HepG2 (cell line): ENCODE measurements around the gene CCDC154. TPM values are rescaled to one million over a fixed set of nuclear protein-coding genes. Genes with fewer than 3 reads are reported as not detected.

Source experiments
- ATAC-seq: fragments of 200-7000 bp; cut with Tn5 transposase; 3 replicates; pipeline ENCODE4 v1.9.1; 2020; ENCODE audit warnings: mild to moderate bottlenecking, moderate library complexity
- BruUV-seq: library from RNA; stranded (reverse); fragments of 400-500 nt; replicated peaks from 2 replicates; lab custom pipeline; 2021; lab: Mats Ljungman, UMichigan
- CTCF ChIA-PET: fragments of 300-600 bp; formaldehyde crosslinking; extraction: SDS; loops from one replicate; lab custom pipeline; 2021; ENCODE audit warnings: low total read pairs, inconsistent platforms, low intra/inter-chr PET ratio; lab: Yijun Ruan, JAX
- POLR2A ChIA-PET: fragments of 350-600 bp; sonication (Branson Sonifier 250); formaldehyde crosslinking; loops from one replicate; lab custom pipeline; 2020; ENCODE audit warnings: antibody characterized with exemption, inconsistent platforms; lab: Yijun Ruan, JAX
- DNase-seq: peaks from one replicate; pipeline ENCODE4 v3.0.0-alpha.2; 2015; ENCODE audit warnings: low spot score
- FAIRE-seq: peaks from 3 replicates; lab custom pipeline; 2011; peaks lifted over from hg19 to GRCh38; lab: Jason Lieb, UNC
- H2AFZ ChIP-seq: one replicate; pipeline ENCODE4 v1.6.1; 2011; ENCODE audit warnings: low read length, inconsistent platforms
- H3K27ac ChIP-seq: fragments of 300-600 bp; 3 replicates; pipeline ENCODE4 v1.8.0; 2011; ENCODE audit warnings: mixed run types, mild to moderate bottlenecking, mixed read lengths, low read length, inconsistent platforms; ENCODE audit not compliant: insufficient read depth; ENCODE audit errors: extremely low read length
- H3K27me3 ChIP-seq, 2 experiments: fragments of 200-600 bp in 1 of 2; 2 replicates in 1 of 2; 3 replicates in 1 of 2; pipeline versions ENCODE4 v1.6.0 to v1.8.0; 2011; ENCODE audit warnings: low read length in 2 of 2, mild to moderate bottlenecking in 2 of 2, moderate library complexity in 2 of 2, inconsistent platforms in 1 of 2; ENCODE audit not compliant: insufficient read depth in 2 of 2, control insufficient read depth in 1 of 2
- H3K36me3 ChIP-seq, 2 experiments: fragments of 200-600 bp in 1 of 2; replicated peaks in 1 of 2; 2 replicates in 1 of 2; 3 replicates in 1 of 2; pipeline versions ENCODE4 v1.5.1 to v1.8.0; 2011; ENCODE audit warnings: low read length in 2 of 2, inconsistent platforms in 1 of 2; ENCODE audit not compliant: insufficient read depth in 2 of 2, control insufficient read depth in 1 of 2
- H3K4me1 ChIP-seq: 2 replicates; pipeline ENCODE4 v1.5.1; 2012; ENCODE audit warnings: low read length, inconsistent platforms; ENCODE audit not compliant: insufficient read depth
- H3K4me2 ChIP-seq: 2 replicates; pipeline ENCODE4 v1.6.0; 2011; ENCODE audit warnings: low read depth, low read length, inconsistent platforms
- H3K4me3 ChIP-seq, 3 experiments: fragments of 200-600 bp in 1 of 3; sonication (generic), shearing (Covaris generic) in 1 of 3; replicated peaks in 1 of 3; 2 replicates each; pipeline ENCODE4 v1.5.1; 2011 to 2016; ENCODE audit warnings: low read length in 3 of 3, inconsistent platforms in 2 of 3, low read depth in 2 of 3, mild to moderate bottlenecking in 2 of 3, control low read depth in 1 of 3, mixed read lengths in 1 of 3; ENCODE audit not compliant: insufficient read depth in 1 of 3
- H3K79me2 ChIP-seq: one replicate; pipeline ENCODE4 v1.6.1; 2011; ENCODE audit warnings: low read length, inconsistent platforms; ENCODE audit not compliant: insufficient read depth
- H3K9ac ChIP-seq: 2 replicates; pipeline ENCODE4 v1.6.0; 2011; ENCODE audit warnings: mild to moderate bottlenecking, low read depth, low read length, inconsistent platforms; ENCODE audit not compliant: insufficient read depth
- H3K9me3 ChIP-seq: 2 replicates; pipeline ENCODE4 v1.5.1; 2012; ENCODE audit warnings: mild to moderate bottlenecking, low read length
- H4K20me1 ChIP-seq: 2 replicates; pipeline ENCODE4 v1.6.0; 2011; ENCODE audit warnings: inconsistent platforms, mild to moderate bottlenecking, low read length, moderate library complexity; ENCODE audit not compliant: insufficient read depth
- FOSL1 ChIP-seq: sonication (generic); formaldehyde crosslinking; IDR thresholded peaks from 2 replicates; pipeline ENCODE4 v1.9.0; 2021; ENCODE audit warnings: missing genetic modification reagents, borderline replicate concordance
- FOXA1 ChIP-seq, 2 experiments: fragments of 450-650 bp in 1 of 2; sonication (generic) in 1 of 2; formaldehyde crosslinking in 1 of 2; IDR thresholded peaks; 2 replicates each; pipeline versions ENCODE4 v1.4.0 to v1.6.1; 2016 to 2020; ENCODE audit warnings: missing genetic modification reagents in 1 of 2
- FOXK2 ChIP-seq: fragments of 450-650 bp; IDR thresholded peaks from 2 replicates; pipeline ENCODE4 v1.6.1; 2016
- SNAPC2 ChIP-seq: sonication (generic); formaldehyde crosslinking; IDR thresholded peaks from 2 replicates; pipeline ENCODE4 v1.8.1; 2022; ENCODE audit warnings: mild to moderate bottlenecking, missing genetic modification reagents
- ZNF234 ChIP-seq: sonication (generic); formaldehyde crosslinking; conservative IDR thresholded peaks from 2 replicates; pipeline ENCODE4 v1.5.1; 2020; ENCODE audit warnings: mild to moderate bottlenecking, missing genetic modification reagents
- ZNF335 ChIP-seq: sonication (generic); formaldehyde crosslinking; IDR thresholded peaks from 2 replicates; pipeline ENCODE4 v1.4.0; 2020; ENCODE audit warnings: missing genetic modification reagents
- ZNF557 ChIP-seq: sonication (generic); formaldehyde crosslinking; IDR thresholded peaks from 2 replicates; pipeline ENCODE4 v1.4.0; 2020; ENCODE audit warnings: missing genetic modification reagents
- ZNF598 ChIP-seq: sonication (generic); formaldehyde crosslinking; IDR thresholded peaks from 2 replicates; pipeline ENCODE4 v1.5.1; 2020; ENCODE audit warnings: mild to moderate bottlenecking, missing genetic modification reagents, borderline replicate concordance
- ZSCAN22 ChIP-seq: sonication (generic); formaldehyde crosslinking; IDR thresholded peaks from 2 replicates; pipeline ENCODE4 v1.4.0; 2020; ENCODE audit warnings: mild to moderate bottlenecking, missing genetic modification reagents
- WGBS: methylation state at CpG from one replicate; pipeline ENCODE4 v1.1.6; 2017; ENCODE audit warnings: low lambda C conversion rate; 5-methylcytosine and 5-hydroxymethylcytosine counted together
- in situ Hi-C: cut with HindIII; loops from 2 replicates; pipeline ENCODE4 v1.10.0; 2017; ENCODE audit warnings: low pct_unique_long_range_greater_than_20kb; ENCODE audit not compliant: extremely low pct_ligation_motif_present
- intact Hi-C: fragments of 100-400 bp; cut with micrococcal nuclease; formaldehyde crosslinking; loops from one replicate; pipeline ENCODE4 v1.10.0; 2022; ENCODE audit not compliant: unreplicated experiment
- polyA plus RNA-seq, 8 experiments: library from polyadenylated mRNA; depleted of rRNA in 3 of 8; stranded (reverse) in 7 of 8; unstranded in 1 of 8; fragments of >200 nt; fragmentation: Illumina TruSeq in 4 of 8; extraction: Trizol in 4 of 8; gene quantifications; 2 replicates each; pipeline versions ENCODE4 v1.2.1 to v1.2.3, GENCODE V29; 2011 to 2016; ENCODE audit warnings: low read depth in 4 of 8, missing spikeins in 1 of 8, mixed read lengths in 1 of 8; ENCODE audit not compliant: insufficient read depth in 1 of 8
- total RNA-seq, 5 experiments: library from RNA; depleted of rRNA; stranded (reverse); fragments of >200 nt; fragmentation: Illumina TruSeq; extraction: Trizol; gene quantifications; 2 replicates each; pipeline ENCODE4 v1.2.3, GENCODE V29; 2016; ENCODE audit warnings: low read depth in 1 of 5
- TF ChIP-seq, protein P1 (sequence below): sonication (generic); formaldehyde crosslinking; IDR thresholded peaks from 2 replicates; pipeline ENCODE4 v1.9.0; 2021; ENCODE audit warnings: missing genetic modification reagents, borderline replicate concordance
- TF ChIP-seq, protein P2 (sequence below): sonication (generic); formaldehyde crosslinking; IDR thresholded peaks from 2 replicates; pipeline ENCODE4 v1.8.0; 2022; ENCODE audit warnings: mild to moderate bottlenecking, missing genetic modification reagents, moderate library complexity
- TF ChIP-seq, protein P3 (sequence below): sonication (generic); formaldehyde crosslinking; IDR thresholded peaks from 2 replicates; pipeline ENCODE4 v1.5.0; 2020; ENCODE audit warnings: mild to moderate bottlenecking, missing genetic modification reagents, borderline replicate concordance
- TF ChIP-seq, protein P4 (sequence below): IDR thresholded peaks from 2 replicates; pipeline ENCODE4 v1.6.1; 2016; ENCODE audit warnings: low read depth, borderline replicate concordance
- TF ChIP-seq, protein P5 (sequence below): sonication (generic); formaldehyde crosslinking; IDR thresholded peaks from 2 replicates; pipeline ENCODE4 v1.4.0; 2020; ENCODE audit warnings: missing genetic modification reagents

The CCDC154 gene
- total and polyA plus RNA-seq, 2 of the 13 experiments (the other 11 are each of a cell fraction or from before 2014, with no cell fraction given): 0.92 to 1.5 TPM

DNA sequence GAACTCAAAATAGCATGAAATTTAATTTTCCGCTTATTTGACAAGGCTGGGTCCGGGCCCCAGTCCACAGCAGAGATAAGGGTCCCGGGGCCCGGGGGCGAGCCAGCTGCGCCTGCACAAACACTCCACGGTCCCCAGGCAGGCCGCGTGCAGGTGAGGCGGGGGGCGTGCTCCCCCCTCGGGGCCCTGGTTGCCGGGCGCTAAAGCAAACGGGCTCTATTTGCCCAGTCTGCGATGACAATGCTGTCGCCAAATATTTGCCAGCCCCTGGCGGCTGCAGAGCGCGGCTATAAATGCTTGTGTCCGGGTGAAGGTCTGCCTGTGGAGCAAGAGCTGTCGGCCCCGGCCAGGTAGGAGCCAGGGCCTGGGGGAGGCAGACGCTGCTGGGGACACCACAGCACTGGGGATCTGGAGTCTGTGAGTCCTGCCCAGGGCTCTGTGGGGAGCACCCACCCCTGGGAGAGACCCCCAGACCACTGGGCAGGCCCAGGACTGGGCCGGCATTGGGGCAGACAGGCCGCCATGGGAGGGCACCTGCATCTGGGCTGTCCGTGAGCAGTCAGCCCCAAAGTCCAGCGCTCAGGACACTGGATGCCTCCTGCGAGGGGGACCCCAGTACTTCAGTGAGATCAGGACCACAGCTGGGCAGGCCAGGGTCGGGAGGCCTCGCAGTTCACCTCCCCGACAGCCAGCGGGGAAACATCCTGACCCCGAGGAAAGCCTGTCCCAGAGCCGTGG, 13.4 kb downstream of the CCDC154 start, which contains the start of gene PERCC1:
TSS of gene PERCC1 (plus strand) at position 320 of the 738 bp plus-strand sequence. CDS start 1,516 bp downstream, outside the sequence.
- Histone ChIP-seq H3K9ac (peak within 1 kb of the TSS; percentile 61), H3K27me3 (peaks cover 10 to 41% of the 10 kb centered on the region in 2 experiments), H3K36me3 (no peaks in the 10 kb centered on the region), H2AFZ (no peak within 1 kb of the TSS), H3K79me2 (no peaks in the 10 kb centered on the region), H4K20me1 (no peaks in the 10 kb centered on the region), H3K4me2 (peak within 1 kb of the TSS; percentile 95), H3K4me3 (peak within 1 kb of the TSS; percentile 45 to 72 (median 48)), H3K27ac (no peak within 1 kb of the TSS), H3K4me1 (peaks cover 55% of the 10 kb centered on the region), H3K9me3 (no peaks in the 10 kb centered on the region)
- CTCF ChIA-PET: no interaction called here
- in situ Hi-C loops: no loop called here
- POLR2A ChIA-PET: interaction anchor here (1.7 to 3.1 kb wide), 2 partner anchors 10 kb away, joined by 6 to 47 read pairs; partner anchors contain the start of gene UQCC4
- ATAC-seq: peak; percentile 79
- BruUV-seq: no TSS peak
- peak; percentile 87 for DNase-seq
- intact Hi-C loops: loop anchor here (2.0 kb wide), 1 partner anchor 44 kb away; the partner anchor contains the start of gene CLCN7
- peak; percentile 77 for FAIRE-seq
- 0% methylated on average over 6 of the region's 35 CpGs for WGBS
- TF ChIP-seq ZNF598 (CRISPR knock-in tag): no peak
- 0 out of 2 replicates have a peak, but pooled peaks have one; percentile 38 for TF ChIP-seq ZSCAN22 (CRISPR knock-in tag)
- TF ChIP-seq ZNF234: no peak
- TF ChIP-seq FOSL1 (CRISPR knock-in tag): no peak
- peak; percentile 50; the same call in 1 of the 2 replicates for TF ChIP-seq ZNF335 (CRISPR knock-in tag)
- TF ChIP-seq SNAPC2 (CRISPR knock-in tag): no peak
- no peak for TF ChIP-seq ZNF557
- TF ChIP-seq FOXA1 (IDR thresholded peaks at IDR 0.05): no peak
- peak; percentile 92 for TF ChIP-seq FOXA1 (CRISPR knock-in tag; IDR thresholded peaks at IDR 0.05)
- TF ChIP-seq, protein P1, sequence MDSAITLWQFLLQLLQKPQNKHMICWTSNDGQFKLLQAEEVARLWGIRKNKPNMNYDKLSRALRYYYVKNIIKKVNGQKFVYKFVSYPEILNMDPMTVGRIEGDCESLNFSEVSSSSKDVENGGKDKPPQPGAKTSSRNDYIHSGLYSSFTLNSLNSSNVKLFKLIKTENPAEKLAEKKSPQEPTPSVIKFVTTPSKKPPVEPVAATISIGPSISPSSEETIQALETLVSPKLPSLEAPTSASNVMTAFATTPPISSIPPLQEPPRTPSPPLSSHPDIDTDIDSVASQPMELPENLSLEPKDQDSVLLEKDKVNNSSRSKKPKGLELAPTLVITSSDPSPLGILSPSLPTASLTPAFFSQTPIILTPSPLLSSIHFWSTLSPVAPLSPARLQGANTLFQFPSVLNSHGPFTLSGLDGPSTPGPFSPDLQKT (CRISPR knock-in tag): no peak
- TF ChIP-seq, protein P2, sequence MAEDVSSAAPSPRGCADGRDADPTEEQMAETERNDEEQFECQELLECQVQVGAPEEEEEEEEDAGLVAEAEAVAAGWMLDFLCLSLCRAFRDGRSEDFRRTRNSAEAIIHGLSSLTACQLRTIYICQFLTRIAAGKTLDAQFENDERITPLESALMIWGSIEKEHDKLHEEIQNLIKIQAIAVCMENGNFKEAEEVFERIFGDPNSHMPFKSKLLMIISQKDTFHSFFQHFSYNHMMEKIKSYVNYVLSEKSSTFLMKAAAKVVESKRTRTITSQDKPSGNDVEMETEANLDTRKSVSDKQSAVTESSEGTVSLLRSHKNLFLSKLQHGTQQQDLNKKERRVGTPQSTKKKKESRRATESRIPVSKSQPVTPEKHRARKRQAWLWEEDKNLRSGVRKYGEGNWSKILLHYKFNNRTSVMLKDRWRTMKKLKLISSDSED: no peak
- TF ChIP-seq, protein P3, sequence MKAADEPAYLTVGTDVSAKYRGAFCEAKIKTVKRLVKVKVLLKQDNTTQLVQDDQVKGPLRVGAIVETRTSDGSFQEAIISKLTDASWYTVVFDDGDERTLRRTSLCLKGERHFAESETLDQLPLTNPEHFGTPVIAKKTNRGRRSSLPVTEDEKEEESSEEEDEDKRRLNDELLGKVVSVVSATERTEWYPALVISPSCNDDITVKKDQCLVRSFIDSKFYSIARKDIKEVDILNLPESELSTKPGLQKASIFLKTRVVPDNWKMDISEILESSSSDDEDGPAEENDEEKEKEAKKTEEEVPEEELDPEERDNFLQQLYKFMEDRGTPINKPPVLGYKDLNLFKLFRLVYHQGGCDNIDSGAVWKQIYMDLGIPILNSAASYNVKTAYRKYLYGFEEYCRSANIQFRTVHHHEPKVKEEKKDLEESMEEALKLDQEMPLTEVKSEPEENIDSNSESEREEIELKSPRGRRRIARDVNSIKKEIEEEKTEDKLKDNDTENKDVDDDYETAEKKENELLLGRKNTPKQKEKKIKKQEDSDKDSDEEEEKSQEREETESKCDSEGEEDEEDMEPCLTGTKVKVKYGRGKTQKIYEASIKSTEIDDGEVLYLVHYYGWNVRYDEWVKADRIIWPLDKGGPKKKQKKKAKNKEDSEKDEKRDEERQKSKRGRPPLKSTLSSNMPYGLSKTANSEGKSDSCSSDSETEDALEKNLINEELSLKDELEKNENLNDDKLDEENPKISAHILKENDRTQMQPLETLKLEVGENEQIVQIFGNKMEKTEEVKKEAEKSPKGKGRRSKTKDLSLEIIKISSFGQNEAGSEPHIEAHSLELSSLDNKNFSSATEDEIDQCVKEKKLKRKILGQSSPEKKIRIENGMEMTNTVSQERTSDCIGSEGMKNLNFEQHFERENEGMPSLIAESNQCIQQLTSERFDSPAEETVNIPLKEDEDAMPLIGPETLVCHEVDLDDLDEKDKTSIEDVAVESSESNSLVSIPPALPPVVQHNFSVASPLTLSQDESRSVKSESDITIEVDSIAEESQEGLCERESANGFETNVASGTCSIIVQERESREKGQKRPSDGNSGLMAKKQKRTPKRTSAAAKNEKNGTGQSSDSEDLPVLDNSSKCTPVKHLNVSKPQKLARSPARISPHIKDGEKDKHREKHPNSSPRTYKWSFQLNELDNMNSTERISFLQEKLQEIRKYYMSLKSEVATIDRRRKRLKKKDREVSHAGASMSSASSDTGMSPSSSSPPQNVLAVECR (CRISPR knock-in tag): peak; percentile 50; the same call in 1 of the 2 replicates
- TF ChIP-seq, protein P4, sequence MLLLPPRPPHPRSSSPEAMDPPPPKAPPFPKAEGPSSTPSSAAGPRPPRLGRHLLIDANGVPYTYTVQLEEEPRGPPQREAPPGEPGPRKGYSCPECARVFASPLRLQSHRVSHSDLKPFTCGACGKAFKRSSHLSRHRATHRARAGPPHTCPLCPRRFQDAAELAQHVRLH (CRISPR knock-in tag): no peak
- TF ChIP-seq, protein P5, sequence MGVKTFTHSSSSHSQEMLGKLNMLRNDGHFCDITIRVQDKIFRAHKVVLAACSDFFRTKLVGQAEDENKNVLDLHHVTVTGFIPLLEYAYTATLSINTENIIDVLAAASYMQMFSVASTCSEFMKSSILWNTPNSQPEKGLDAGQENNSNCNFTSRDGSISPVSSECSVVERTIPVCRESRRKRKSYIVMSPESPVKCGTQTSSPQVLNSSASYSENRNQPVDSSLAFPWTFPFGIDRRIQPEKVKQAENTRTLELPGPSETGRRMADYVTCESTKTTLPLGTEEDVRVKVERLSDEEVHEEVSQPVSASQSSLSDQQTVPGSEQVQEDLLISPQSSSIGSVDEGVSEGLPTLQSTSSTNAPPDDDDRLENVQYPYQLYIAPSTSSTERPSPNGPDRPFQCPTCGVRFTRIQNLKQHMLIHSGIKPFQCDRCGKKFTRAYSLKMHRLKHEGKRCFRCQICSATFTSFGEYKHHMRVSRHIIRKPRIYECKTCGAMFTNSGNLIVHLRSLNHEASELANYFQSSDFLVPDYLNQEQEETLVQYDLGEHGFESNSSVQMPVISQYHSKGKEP (CRISPR knock-in tag): no peak
- TF ChIP-seq FOXK2: no peak
